HFFc6 (cell line): ENCODE results near the gene CAPN14. TPM values are rescaled to one million over a fixed set of nuclear protein-coding genes. Genes with fewer than 3 reads are reported as not detected.

Source experiments
- DNase-seq: peaks from one replicate; pipeline ENCODE4 v3.0.0-alpha.2; 2018
- H3K27ac Mint-ChIP-seq: 2 replicates; pipeline ENCODE4 v1.8.0; 2020; ENCODE audit warnings: mild to moderate bottlenecking, mixed read lengths
- H3K27me3 Mint-ChIP-seq: 2 replicates; pipeline ENCODE4 v1.8.0; 2021; ENCODE audit warnings: mild to moderate bottlenecking, moderate library complexity, mixed read lengths; ENCODE audit not compliant: insufficient read depth
- H3K36me3 Mint-ChIP-seq: 2 replicates; pipeline ENCODE4 v1.8.0; 2021; ENCODE audit warnings: low read depth, mixed read lengths
- H3K4me1 Mint-ChIP-seq: 2 replicates; pipeline ENCODE4 v1.8.0; 2020; ENCODE audit warnings: low read depth, mixed read lengths
- H3K4me3 Mint-ChIP-seq: 2 replicates; pipeline ENCODE4 v1.8.0; 2020; ENCODE audit warnings: mild to moderate bottlenecking, moderate library complexity, mixed read lengths
- H3K9me3 Mint-ChIP-seq: 2 replicates; pipeline ENCODE4 v1.8.0; 2020; ENCODE audit warnings: mild to moderate bottlenecking, mixed read lengths
- total RNA-seq, 6 experiments: library from RNA; stranded (reverse); fragmentation: NEBNext Ultra II Directional; extraction: Animal tissue kit (Norgen Biotek cat#: 25700); gene quantifications; 2 replicates in 1 of 6; 3 replicates in 5 of 6; pipeline ENCODE4 v1.2.3, GENCODE V29; 2021
- TF ChIP-seq, protein P1 (sequence below): fragments of 200-600 bp; sonication (generic); IDR thresholded peaks from 2 replicates; pipeline ENCODE4 v1.5.0; 2021; ENCODE audit warnings: antibody characterized with exemption, mild to moderate bottlenecking

Gene CAPN14
- total RNA-seq, 6 experiments from 2014 or later = 0.06 to 0.14 (median 0.07) TPM

GRCh38 chr2:31199206-31199605 lies 18.1 kb downstream of the CAPN14 start:
- TF ChIP-seq, protein P1, sequence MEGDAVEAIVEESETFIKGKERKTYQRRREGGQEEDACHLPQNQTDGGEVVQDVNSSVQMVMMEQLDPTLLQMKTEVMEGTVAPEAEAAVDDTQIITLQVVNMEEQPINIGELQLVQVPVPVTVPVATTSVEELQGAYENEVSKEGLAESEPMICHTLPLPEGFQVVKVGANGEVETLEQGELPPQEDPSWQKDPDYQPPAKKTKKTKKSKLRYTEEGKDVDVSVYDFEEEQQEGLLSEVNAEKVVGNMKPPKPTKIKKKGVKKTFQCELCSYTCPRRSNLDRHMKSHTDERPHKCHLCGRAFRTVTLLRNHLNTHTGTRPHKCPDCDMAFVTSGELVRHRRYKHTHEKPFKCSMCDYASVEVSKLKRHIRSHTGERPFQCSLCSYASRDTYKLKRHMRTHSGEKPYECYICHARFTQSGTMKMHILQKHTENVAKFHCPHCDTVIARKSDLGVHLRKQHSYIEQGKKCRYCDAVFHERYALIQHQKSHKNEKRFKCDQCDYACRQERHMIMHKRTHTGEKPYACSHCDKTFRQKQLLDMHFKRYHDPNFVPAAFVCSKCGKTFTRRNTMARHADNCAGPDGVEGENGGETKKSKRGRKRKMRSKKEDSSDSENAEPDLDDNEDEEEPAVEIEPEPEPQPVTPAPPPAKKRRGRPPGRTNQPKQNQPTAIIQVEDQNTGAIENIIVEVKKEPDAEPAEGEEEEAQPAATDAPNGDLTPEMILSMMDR = no peak
- H3K9me3 Mint-ChIP-seq = no peaks in the 10 kb centered on the region
- no peak overlapping the region for H3K4me3 Mint-ChIP-seq
- H3K4me1 Mint-ChIP-seq = no peaks in the 10 kb centered on the region
- H3K36me3 Mint-ChIP-seq = no peaks in the 10 kb centered on the region
- H3K27me3 Mint-ChIP-seq = peaks cover 14% of the 10 kb centered on the region
- H3K27ac Mint-ChIP-seq = no peak overlapping the region
- no peak for DNase-seq

DNA sequence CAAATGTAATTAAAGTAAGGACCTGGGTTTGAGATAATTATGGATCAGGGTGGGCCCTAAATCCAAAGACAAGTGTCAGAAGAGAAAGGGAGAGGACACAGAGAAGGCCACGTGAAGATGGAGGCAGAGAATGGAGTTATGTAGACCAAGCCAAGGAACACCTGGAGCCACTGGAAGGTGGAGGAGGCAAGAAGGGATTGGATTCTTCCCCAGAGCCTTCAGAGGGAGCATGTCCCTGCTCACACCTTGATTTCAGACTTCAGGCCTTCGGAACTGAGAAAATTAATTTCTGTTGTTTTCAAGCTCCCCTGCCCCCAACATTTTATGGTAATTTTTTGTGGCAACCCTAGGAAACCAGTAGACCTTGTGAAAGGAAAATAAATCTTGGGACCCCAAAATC lies 19.6 kb downstream of the CAPN14 start:
- Mint-ChIP-seq H3K27me3 (peaks cover 14% of the 10 kb centered on the region), H3K9me3 (no peaks in the 10 kb centered on the region), H3K4me1 (no peaks in the 10 kb centered on the region), H3K36me3 (no peaks in the 10 kb centered on the region), H3K4me3 (no peak overlapping the region), H3K27ac (no peak overlapping the region)
- TF ChIP-seq, protein P1 = no peak
- DNase-seq = no peak

DNA sequence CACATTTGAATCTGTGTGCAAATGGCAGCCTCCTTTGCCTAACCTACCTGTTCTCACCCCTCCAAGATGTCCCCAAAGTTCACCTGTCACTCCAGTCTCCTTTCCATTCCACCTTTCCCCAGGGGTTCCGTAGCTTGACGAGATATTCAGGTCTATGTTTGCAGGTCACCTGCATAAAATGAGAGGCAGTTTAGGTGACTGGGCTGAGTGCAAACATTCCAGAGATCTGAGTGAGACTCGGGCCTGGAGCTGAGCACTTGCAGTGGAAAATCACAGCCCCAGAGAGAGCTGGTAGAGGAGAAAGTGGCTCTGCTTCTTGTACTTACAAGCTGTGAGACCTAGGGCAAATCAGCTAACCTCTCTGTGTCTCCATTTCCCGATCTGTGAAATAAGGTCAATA lies 20.1 kb downstream of the CAPN14 start:
- Mint-ChIP-seq H3K4me1 (no peaks in the 10 kb centered on the region), H3K36me3 (no peaks in the 10 kb centered on the region)
- TF ChIP-seq, protein P1 = no peak

GRCh38 chr2:31196622-31197021 lies 20.7 kb downstream of the CAPN14 start:
- H3K9me3 Mint-ChIP-seq = no peaks in the 10 kb centered on the region
- DNase-seq = no peak
- TF ChIP-seq, protein P1 = no peak
- no peaks in the 10 kb centered on the region for H3K4me1 Mint-ChIP-seq
- H3K4me3 Mint-ChIP-seq = no peak overlapping the region
- H3K36me3 Mint-ChIP-seq = no peaks in the 10 kb centered on the region
- no peak overlapping the region for H3K27ac Mint-ChIP-seq
- peaks cover 15% of the 10 kb centered on the region for H3K27me3 Mint-ChIP-seq

More for the DNA sequence above, 20.1 kb downstream of the CAPN14 start:
- Mint-ChIP-seq H3K4me3 (no peak overlapping the region), H3K27me3 (peaks cover 14% of the 10 kb centered on the region), H3K9me3 (no peaks in the 10 kb centered on the region), H3K27ac (no peak overlapping the region)
- DNase-seq = no peak

DNA sequence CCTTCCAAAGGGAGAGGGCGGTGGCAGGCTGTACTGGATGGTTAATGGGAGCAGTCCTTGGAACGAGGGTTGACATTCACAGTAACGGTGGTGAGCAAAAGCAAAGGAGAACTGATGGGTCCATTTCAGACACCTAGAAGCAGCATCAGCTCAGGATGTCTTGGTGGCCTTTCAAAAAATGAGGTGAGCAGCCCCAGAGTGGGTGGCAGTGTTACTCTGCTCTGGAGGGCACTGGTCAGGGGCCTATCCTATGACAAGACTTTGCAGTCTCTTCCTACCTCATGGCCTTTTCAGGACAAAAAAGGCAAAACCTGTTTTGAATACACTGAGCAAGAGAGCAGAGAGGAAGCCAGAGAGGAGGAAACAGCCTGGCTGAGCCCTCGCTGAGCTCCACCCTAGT lies 23.5 kb downstream of the CAPN14 start:
- no peaks in the 10 kb centered on the region for H3K4me1 Mint-ChIP-seq

More for the DNA sequence above, 23.5 kb downstream of the CAPN14 start:
- Mint-ChIP-seq H3K4me3 (no peak overlapping the region), H3K27me3 (peaks cover 19% of the 10 kb centered on the region), H3K27ac (no peak overlapping the region), H3K36me3 (no peaks in the 10 kb centered on the region), H3K9me3 (no peaks in the 10 kb centered on the region)
- TF ChIP-seq, protein P1 = no peak
- no peak for DNase-seq
